ENCODE data around the gene IRF9.

- peak; percentile 99 for TF ChIP-seq CTCF (conservative IDR thresholded peaks at IDR 0.05; ENCODE audit: low read depth, low read length)
- TF ChIP-seq EZH2 (IDR thresholded peaks at IDR 0.05; ENCODE audit: borderline replicate concordance, low read depth, low read length, poor library complexity, severe bottlenecking): no peak
These were observed at the start of gene IRF9 for GRCh38 chr14:24160850-24161804.

Measured in A673 (cell line).